ENCODE measurements around the gene IL10RB. TPM values are rescaled to one million over a fixed set of nuclear protein-coding genes. Genes with fewer than 3 reads are reported as not detected.

IL10RB gene
- total and polyA plus RNA-seq, 2 of the 8 experiments (the other 6 are each of a cell fraction or from before 2014, with no cell fraction given) = 2.7 to 3.2 TPM

DNA sequence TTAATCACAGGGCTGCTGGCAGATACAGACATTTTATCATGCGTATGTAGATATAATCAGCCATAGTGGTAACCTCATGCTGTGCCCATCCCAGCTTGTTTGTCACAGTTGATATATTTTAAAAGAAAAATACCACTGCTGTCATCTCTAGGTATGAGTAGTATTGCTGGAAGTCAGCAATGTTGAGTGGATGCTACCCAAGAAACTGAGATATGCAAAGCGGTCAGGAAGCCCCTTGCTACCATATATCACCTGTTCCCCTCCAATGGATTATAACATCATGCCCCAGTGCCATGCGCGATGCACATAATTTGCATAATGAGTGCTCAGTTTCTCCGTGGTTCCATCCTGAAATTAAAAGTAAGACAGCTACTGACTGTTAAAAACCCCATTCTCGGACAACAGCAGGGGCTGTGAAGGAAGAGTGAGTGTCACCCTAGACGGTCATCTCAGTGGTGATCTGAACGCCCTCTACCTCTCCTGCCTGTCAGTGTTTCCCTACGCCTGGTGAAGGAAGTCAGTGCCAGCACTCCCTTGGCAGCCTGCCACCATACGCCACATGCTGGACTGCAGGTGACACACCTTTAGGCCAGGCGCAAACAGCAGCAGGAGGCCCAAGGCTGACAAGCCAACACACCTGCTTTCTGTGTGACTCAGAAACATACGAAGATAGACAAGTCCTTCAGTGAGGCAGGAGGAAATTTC is 2.7 kb downstream of the IL10RB start (continued):
- TF ChIP-seq RNF2 (IDR thresholded peaks at IDR 0.05; ENCODE audit: borderline replicate concordance, low read depth, low read length, missing control alignments, poor library complexity, severe bottlenecking) (no peak), POLR2A (IDR thresholded peaks at IDR 0.05; ENCODE audit: control extremely low read depth in 1 of 2, low read depth in 2 of 2, low read length in 2 of 2) (no peak), BCL11A (IDR thresholded peaks at IDR 0.05; ENCODE audit: low read depth in 2 of 2, low read length in 2 of 2) (no peak), POLR2AphosphoS5 (IDR thresholded peaks at IDR 0.05; ENCODE audit: low read depth, low read length) (no peak), MAFK (IDR thresholded peaks at IDR 0.05; ENCODE audit: low read depth, low read length) (no peak), SIX5 (IDR thresholded peaks at IDR 0.05; ENCODE audit: low read depth, low read length) (no peak), TAF7 (optimal IDR thresholded peaks at IDR 0.05; ENCODE audit: borderline replicate concordance, low read depth, low read length) (no peak)
- TF ChIP-seq, protein P1, sequence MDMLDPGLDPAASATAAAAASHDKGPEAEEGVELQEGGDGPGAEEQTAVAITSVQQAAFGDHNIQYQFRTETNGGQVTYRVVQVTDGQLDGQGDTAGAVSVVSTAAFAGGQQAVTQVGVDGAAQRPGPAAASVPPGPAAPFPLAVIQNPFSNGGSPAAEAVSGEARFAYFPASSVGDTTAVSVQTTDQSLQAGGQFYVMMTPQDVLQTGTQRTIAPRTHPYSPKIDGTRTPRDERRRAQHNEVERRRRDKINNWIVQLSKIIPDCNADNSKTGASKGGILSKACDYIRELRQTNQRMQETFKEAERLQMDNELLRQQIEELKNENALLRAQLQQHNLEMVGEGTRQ (IDR thresholded peaks at IDR 0.05; ENCODE audit: low read length) = no peak

Measured in H1 (cell line).